Stomach (tissue), 4 donors: ENCODE results near the gene CENPO.

Experiments
- POLR2A ChIP-seq, 4 donors: fragments of 450-650 bp; IDR thresholded peaks; one replicate each; pipeline ENCODE4 v1.6.1; 2016; ENCODE audit warnings: antibody characterized with exemption in 4 of 4, control low read depth in 2 of 4, mild to moderate bottlenecking in 1 of 4, moderate library complexity in 1 of 4
- POLR2AphosphoS5 ChIP-seq, 3 donors: sonication (generic); formaldehyde crosslinking; IDR thresholded peaks; one replicate each; pipeline ENCODE4 v1.6.1; 2016; ENCODE audit warnings: antibody characterized with exemption in 3 of 3
- TF ChIP-seq, protein P1 (sequence below), 7 experiments: fragments of 450-650 bp in 4 of 7; fragments of 200-600 bp in 3 of 7; sonication (generic) in 3 of 7; IDR thresholded peaks; one replicate each; pipeline ENCODE4 v1.5.1; 2016 to 2019; ENCODE audit warnings: antibody characterized with exemption in 7 of 7, control low read depth in 2 of 7, mild to moderate bottlenecking in 1 of 7

DNA sequence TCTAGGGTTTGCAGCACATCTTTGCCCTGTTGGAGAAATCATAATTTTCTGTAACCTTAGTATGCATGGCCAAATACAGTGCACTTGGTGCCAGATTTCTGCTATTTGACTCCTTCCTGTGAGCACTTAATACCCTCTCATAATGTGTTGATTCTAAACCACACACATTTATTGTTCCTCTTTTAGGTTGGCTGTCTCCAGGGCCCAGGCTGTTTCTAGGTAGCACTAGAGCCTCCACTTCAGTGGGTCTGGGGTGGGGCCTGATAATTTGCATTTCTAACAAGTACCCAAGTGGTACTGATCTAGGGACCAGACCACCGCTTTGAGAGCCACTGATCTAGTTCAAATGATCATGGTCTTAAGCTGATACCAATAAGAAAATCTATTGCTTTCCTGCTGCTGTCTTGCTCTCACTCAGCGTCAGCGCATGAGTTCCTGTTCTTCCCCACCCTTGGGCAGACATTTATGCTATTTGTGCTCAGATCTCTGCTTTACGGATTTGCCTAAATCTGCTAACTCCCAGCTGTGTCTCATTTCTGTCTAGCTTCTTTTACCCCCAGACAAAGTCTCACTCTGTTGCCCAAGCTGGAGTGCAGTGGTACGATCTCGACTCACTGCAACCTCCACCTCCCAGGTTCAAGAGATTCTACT lies 7.4 kb upstream of the CENPO start:
- TF ChIP-seq, protein P1, sequence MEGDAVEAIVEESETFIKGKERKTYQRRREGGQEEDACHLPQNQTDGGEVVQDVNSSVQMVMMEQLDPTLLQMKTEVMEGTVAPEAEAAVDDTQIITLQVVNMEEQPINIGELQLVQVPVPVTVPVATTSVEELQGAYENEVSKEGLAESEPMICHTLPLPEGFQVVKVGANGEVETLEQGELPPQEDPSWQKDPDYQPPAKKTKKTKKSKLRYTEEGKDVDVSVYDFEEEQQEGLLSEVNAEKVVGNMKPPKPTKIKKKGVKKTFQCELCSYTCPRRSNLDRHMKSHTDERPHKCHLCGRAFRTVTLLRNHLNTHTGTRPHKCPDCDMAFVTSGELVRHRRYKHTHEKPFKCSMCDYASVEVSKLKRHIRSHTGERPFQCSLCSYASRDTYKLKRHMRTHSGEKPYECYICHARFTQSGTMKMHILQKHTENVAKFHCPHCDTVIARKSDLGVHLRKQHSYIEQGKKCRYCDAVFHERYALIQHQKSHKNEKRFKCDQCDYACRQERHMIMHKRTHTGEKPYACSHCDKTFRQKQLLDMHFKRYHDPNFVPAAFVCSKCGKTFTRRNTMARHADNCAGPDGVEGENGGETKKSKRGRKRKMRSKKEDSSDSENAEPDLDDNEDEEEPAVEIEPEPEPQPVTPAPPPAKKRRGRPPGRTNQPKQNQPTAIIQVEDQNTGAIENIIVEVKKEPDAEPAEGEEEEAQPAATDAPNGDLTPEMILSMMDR (IDR thresholded peaks at IDR 0.05): no peak
- no peak for TF ChIP-seq POLR2A (IDR thresholded peaks at IDR 0.05)
- TF ChIP-seq POLR2AphosphoS5 (IDR thresholded peaks at IDR 0.05): no peak
